Left lung (tissue), 10 donors: Measurements from ENCODE around the gene A3GALT2. TPM values are rescaled to one million over a fixed set of nuclear protein-coding genes. Genes with fewer than 3 reads are reported as not detected.

ENCODE experiments used
- ATAC-seq: fragments of 200-7000 bp; cut with Tn5 transposase; one replicate; pipeline ENCODE4 v1.9.1; 2020; ENCODE audit warnings: moderate library complexity
- DNase-seq, 4 donors: peaks; one replicate each; pipeline ENCODE4 v3.0.0-alpha.2; 2013 to 2020
- H3K27ac ChIP-seq, 2 donors: fragments of 200-600 bp; sonication (generic) in 1 of 2; one replicate each; pipeline versions ENCODE4 v1.5.0 to v1.8.0; 2020 to 2021
- H3K27me3 ChIP-seq, 2 donors: fragments of 200-600 bp; sonication (generic) in 1 of 2; one replicate each; pipeline versions ENCODE4 v1.5.0 to v1.8.0; 2020 to 2021
- H3K36me3 ChIP-seq, 2 donors: fragments of 200-600 bp; sonication (generic) in 1 of 2; one replicate each; pipeline versions ENCODE4 v1.5.0 to v1.8.0; 2020 to 2021
- H3K4me1 ChIP-seq, 2 donors: fragments of 200-600 bp; one replicate each; pipeline ENCODE4 v1.8.0; 2021
- H3K4me3 ChIP-seq, 2 donors: fragments of 200-600 bp; sonication (generic) in 1 of 2; one replicate each; pipeline versions ENCODE4 v1.5.0 to v1.8.0; 2020 to 2021; ENCODE audit warnings: mild to moderate bottlenecking in 1 of 2
- H3K9me3 ChIP-seq, 2 donors: fragments of 200-600 bp; sonication (generic) in 1 of 2; one replicate each; pipeline versions ENCODE4 v1.5.0 to v1.8.0; 2020 to 2021
- intact Hi-C, 2 donors: fragments of 100-400 bp; cut with DNase I; formaldehyde crosslinking; loops; one replicate each; pipeline versions ENCODE4 v1.11.2 to v1.14.2; 2022
- polyA plus RNA-seq, 6 donors: library from polyadenylated mRNA; unstranded; fragments of 120-200 nt; gene quantifications; one replicate each; pipeline ENCODE4 v1.2.1, GENCODE V29; 2013; ENCODE audit not compliant: insufficient read length in 6 of 6
- total RNA-seq, 2 donors: library from RNA; stranded (reverse); fragmentation: NEBNext Ultra II Directional; extraction: Animal tissue kit (Norgen Biotek cat#: 25700); gene quantifications; one replicate each; pipeline ENCODE4 v1.2.1, GENCODE V29; 2021
- TF ChIP-seq, protein P1 (sequence below), 2 donors: fragments of 200-600 bp; sonication (generic) in 1 of 2; IDR thresholded peaks; one replicate each; pipeline versions ENCODE4 v1.5.0 to v1.8.0; 2021; ENCODE audit warnings: antibody characterized with exemption in 2 of 2
- donor health status: DM: no; HTN: yes; CAD: no.
- donor health status: DM: no; HTN: no; CAD: no.

A3GALT2 gene
- total and polyA plus RNA-seq, 8 donors: 0.25 to 0.28 (median 0.25) TPM; not detected in 5

DNA sequence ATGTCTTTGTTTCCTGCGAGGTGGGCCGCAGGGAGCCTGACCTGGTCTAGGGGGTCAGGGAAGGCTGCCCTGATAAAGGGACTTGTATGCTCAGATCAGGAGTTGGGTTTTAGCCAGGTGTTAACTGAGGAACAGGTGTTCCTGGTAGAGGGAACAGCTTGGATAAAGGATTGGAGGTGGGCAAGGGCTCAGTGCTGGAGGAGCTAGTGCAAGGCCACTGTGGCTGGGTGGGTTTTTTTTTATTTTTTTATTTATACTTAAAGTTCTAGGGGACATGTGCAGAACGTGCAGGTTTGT, 31.1 kb downstream of the A3GALT2 start:
- DNase-seq (peak in 1 of 4 donors; percentile 19), ATAC-seq (no peak)
- Histone ChIP-seq H3K36me3 (peaks cover 0 to 21% of the 10 kb centered on the region in 2 donors), H3K27me3 (no peaks in the 10 kb centered on the region), H3K9me3 (no peaks in the 10 kb centered on the region), H3K4me1 (no peaks in the 10 kb centered on the region), H3K4me3 (no peak overlapping the region), H3K27ac (no peak overlapping the region)
- intact Hi-C loops: no loop called here
- TF ChIP-seq, protein P1, sequence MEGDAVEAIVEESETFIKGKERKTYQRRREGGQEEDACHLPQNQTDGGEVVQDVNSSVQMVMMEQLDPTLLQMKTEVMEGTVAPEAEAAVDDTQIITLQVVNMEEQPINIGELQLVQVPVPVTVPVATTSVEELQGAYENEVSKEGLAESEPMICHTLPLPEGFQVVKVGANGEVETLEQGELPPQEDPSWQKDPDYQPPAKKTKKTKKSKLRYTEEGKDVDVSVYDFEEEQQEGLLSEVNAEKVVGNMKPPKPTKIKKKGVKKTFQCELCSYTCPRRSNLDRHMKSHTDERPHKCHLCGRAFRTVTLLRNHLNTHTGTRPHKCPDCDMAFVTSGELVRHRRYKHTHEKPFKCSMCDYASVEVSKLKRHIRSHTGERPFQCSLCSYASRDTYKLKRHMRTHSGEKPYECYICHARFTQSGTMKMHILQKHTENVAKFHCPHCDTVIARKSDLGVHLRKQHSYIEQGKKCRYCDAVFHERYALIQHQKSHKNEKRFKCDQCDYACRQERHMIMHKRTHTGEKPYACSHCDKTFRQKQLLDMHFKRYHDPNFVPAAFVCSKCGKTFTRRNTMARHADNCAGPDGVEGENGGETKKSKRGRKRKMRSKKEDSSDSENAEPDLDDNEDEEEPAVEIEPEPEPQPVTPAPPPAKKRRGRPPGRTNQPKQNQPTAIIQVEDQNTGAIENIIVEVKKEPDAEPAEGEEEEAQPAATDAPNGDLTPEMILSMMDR (IDR thresholded peaks at IDR 0.05): no peak

DNA sequence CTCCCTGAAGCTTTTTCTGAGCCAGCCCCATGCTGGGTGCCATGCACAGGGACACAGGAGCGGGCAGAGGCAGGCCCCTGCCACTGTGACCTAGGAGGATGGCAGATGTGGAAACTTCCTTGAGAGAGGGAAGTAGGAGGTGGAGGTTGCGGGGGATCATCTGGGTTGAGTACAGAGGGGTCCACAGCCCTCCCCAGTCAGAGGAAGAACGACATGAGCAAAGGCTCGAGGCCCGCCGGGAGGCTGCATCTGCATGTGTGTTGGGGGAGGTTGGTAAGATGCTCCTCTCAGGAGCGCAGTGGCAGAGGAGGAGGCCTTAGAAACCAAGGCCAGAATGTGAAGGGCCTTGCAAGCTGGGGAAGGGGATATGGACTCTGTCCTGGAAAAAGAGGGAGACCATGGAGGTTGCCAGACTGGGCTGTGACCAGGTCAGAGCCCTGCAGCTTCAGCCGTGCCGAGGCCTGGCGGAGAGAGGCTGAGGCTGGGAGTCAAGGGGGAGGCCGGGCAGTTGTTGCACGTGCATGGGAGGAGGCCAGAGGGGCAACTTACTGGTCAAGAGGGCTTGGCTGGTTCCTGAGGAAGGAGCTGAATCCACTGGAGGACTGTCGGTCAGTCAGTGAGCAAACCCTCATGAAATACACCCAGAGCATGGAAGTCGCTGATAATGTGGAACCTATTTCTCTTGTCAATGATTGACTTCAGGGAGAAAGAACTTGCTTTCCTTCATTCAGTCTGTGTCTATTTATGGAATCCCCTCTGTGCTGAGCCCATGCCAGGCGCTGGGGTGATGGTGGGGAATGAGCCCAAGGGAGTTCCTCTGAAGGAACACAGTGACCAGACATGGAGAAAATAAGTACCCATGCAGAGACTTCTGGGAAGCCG, 31.7 kb downstream of the A3GALT2 start:
- TF ChIP-seq, protein P1 (IDR thresholded peaks at IDR 0.05): no peak
- H3K27ac ChIP-seq: no peak overlapping the region
- no peak overlapping the region for H3K4me3 ChIP-seq
- intact Hi-C loops: no loop called here
- H3K9me3 ChIP-seq: no peaks in the 10 kb centered on the region
- peak in 1 of 4 donors; percentile 10 for DNase-seq
- ATAC-seq: no peak
- peaks cover 0 to 5% of the 10 kb centered on the region in 2 donors for H3K4me1 ChIP-seq
- H3K36me3 ChIP-seq: peaks cover 0 to 21% of the 10 kb centered on the region in 2 donors
- no peaks in the 10 kb centered on the region for H3K27me3 ChIP-seq

DNA sequence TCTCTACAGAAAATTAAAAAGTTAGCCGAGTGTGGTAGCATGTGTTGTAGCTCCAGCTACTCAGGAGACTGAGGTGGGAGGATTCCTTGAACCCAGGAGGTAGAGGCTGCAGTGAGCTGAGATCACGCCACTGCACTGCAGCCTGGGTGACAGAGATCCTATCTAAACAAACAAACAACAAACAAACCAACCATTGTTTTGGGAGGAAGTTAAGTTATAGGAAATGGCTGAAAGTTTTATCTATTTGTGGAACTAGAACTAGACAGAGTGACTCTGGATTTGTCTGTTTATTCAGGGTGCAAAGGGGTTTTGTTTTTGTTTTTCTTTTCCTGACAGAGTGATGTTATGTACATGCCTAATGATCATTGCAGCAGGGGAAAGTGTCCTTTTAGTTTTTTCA, 33.6 kb downstream of the A3GALT2 start:
- no peaks in the 10 kb centered on the region for H3K9me3 ChIP-seq
- TF ChIP-seq, protein P1 (IDR thresholded peaks at IDR 0.05): no peak
- DNase-seq (no peak), ATAC-seq (no peak)
- H3K4me1 ChIP-seq: peaks cover 0 to 6% of the 10 kb centered on the region in 2 donors
- no peak overlapping the region for H3K4me3 ChIP-seq
- no peak overlapping the region for H3K27ac ChIP-seq
- intact Hi-C loops: no loop called here
- H3K27me3 ChIP-seq: no peaks in the 10 kb centered on the region
- H3K36me3 ChIP-seq: peaks cover 0 to 33% of the 10 kb centered on the region in 2 donors

DNA sequence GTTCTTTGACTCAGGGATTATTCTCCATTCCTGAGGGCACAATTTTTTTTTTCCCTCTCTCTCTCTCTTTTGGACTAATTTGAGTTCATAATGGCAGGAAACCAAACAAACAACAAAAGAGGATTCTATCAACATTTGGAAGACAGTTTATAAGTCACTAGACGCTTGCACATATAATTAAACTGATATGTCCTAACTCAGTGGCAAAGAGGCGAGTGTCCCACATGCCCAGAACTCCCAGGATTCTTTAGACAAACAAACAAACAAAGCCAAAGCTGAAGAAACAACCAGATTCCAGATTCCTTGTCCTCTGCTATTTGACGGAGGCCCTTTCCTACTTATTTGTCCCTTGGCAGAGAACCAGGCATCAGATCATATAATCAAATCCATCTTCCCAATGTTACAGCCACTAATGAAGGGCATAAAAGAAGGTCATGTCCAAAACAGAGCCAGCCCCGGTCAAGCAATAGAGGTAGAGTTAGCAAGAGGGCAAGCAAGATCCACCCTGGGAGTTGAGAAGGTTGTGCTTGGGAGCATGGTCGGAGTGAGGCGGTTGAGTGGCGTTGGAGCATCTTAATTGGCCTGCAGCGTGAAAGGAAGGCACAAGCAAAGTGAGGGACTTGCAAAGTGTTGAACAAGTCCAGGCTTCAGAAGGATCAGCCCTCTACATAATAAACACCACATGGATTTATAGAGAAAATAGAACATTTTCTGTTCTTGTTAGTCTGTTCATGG, 34.3 kb downstream of the A3GALT2 start:
- no peak overlapping the region for H3K27ac ChIP-seq
- ATAC-seq: no peak
- TF ChIP-seq, protein P1 (IDR thresholded peaks at IDR 0.05): no peak
- peak in 1 of 4 donors; percentile 4 for DNase-seq
- H3K27me3 ChIP-seq: no peaks in the 10 kb centered on the region
- peaks cover 0 to 40% of the 10 kb centered on the region in 2 donors for H3K36me3 ChIP-seq
- no peak overlapping the region for H3K4me3 ChIP-seq
- peaks cover 0 to 6% of the 10 kb centered on the region in 2 donors for H3K4me1 ChIP-seq
- intact Hi-C loops: no loop called here
- no peaks in the 10 kb centered on the region for H3K9me3 ChIP-seq

DNA sequence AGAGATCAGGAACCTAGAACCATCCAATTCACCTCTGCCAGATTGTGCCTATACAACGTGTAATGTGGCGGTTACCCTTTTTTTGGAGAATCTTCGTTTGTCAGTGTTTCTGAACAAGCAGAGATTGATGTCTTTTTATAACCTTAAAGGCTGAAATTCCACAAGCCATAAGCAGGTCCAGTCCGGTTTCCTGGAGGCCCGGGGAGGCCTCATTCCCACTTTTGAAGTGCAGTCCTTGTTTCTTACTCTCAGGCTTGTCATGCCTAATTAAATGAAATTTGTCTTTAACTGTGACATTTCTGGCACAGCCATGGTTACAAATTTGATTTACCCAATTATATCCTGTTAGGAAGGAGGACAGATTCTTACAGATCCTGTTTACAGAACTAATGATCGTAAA, 36.8 kb downstream of the A3GALT2 start:
- TF ChIP-seq, protein P1 (IDR thresholded peaks at IDR 0.05): no peak
- intact Hi-C loops: no loop called here
- peaks cover 0 to 6% of the 10 kb centered on the region in 2 donors for H3K4me1 ChIP-seq
- H3K27ac ChIP-seq: no peak overlapping the region
- H3K9me3 ChIP-seq: no peaks in the 10 kb centered on the region
- no peak for ATAC-seq
- H3K36me3 ChIP-seq: peaks cover 0 to 59% of the 10 kb centered on the region in 2 donors
- H3K27me3 ChIP-seq: no peaks in the 10 kb centered on the region
- DNase-seq: no peak
- no peak overlapping the region for H3K4me3 ChIP-seq
